CD4-positive, alpha-beta T cell treated with Interleukin-4 for 4 hours (primary cell): ENCODE data around the gene ZNF621.
"Not testable (repeated sequence)": the region's sequence is repeated elsewhere in the genome, so short reads cannot be mapped to it uniquely, and the experiment has no call there.

Experiments
- DNase-seq: peaks from one replicate; pipeline ENCODE4 v3.0.0-alpha.2; 2020

The ZNF621 gene

DNA sequence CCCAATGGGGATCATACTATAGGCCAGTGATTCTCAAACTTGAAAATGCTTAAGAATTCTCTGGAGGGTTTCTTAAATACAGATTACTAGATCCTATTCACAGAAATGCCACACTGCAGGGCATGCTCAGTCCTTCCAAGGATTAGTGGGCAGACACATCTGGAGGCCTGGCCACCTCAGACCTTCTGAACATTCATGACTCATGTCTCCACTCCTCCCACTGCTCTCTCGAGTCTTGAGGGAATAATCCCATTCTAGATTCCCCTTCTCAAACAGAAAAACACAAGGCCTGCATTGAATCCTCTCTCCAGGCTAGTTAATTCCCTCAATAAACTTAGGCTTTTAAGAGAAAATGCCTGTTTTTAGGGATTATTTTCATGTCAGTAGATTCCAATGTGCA lies 22.1 kb downstream of the ZNF621 start:
- no peak for DNase-seq

DNA sequence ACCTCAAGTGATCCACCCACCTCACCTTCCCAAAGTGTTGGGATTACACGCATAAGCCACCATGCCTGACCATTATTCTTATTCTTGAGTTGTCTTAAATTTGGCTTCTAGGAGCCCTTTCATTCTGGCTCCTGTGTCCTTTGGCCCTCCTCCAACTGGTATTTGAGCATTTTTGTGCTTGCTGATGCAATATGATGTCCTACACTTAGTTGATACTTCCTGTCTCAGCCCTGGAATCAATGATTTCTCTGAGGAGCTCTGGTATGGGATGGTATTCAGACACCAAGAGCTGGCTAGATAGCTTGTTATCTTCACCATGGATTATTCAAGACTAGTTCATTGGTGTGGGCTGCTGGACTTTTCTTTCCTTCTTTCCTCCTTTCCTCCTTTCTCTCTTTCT lies 25.4 kb downstream of the ZNF621 start:
- no peak for DNase-seq

DNA sequence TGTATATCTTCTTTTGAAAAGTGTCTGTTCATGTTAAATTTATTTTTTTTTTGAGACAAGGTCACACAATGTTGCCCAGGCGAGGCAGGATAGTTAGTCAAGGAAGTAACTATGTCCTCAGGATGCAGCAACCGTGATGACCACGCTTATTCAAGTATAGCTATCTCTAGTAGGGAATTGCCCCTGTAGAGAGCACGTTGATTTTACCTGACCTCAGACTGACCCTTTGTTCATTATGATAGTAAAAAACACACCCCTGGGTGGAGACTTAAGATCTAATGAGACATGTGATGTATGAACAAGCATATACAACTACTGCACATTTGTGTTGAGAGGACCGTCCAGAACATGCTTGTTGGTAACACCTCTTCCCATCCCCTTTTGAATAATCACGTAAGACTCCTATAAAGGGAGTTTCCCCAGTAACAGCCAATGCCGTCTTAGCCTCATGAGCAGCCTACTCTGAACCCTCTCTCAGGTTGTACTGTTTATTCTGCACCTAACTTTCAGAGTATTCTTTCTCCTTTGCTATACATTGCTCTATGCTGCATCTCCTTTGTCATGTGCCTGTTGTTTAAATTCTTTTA lies 32.9 kb downstream of the ZNF621 start:
- DNase-seq: no peak

DNA sequence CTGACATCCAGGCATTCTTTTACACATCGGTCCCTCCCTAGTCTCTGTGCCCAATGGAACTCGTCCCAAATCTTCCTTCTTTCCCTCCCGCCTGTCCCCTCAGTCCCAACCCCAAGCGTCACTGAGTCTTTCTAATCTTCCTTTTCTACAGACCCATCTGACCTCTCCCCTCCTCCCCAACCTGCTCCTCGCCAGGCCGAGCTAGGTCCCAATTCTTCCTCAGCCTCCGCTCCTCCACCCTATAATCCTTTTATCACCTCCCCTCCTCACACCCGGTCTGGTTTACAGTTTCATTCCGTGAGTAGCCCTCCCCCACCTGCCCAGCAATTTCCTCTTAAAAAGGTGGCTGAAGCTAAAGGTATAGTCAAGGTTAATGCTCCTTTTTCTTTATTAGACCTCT lies 37.7 kb downstream of the ZNF621 start:
- not testable (repeated sequence) for DNase-seq

DNA sequence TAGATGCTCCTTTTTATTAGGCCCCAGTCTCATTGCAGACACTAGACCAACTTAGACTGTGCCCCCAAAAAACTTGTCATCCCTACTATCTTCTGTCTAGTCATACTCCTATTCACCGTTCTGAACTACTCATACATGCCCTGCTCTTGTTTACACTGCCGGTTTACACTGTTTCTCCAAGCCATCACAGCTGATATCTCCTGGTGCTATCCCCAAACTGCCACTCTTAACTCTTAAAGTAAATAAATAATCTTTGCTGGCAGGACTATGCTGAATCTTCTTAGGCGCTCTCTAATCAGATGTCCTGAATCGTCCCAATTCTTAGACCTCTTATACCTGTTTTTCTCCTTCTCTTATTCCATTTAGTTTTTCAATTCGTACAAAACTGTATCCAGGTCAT lies 40.9 kb downstream of the ZNF621 start:
- DNase-seq: not testable (repeated sequence)

DNA sequence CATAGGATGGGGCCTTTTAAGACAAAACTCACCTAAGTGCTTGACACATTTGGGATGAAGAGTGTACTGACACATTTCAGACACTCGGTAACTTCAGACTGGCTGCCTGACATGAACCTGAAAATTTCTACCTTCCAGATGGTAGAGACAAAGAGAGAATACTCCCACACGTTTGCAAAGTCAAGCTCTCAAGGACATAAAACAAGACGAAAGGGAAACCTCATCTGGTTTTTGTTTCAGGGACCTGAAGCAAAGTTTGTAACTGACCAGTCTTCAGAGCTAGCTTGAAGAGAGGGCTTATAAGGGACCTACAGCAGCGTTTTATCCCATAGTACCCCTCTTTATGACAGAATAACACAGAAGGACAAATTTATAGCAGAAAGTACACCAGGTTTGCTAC lies 41.9 kb downstream of the ZNF621 start:
- DNase-seq: no peak

DNA sequence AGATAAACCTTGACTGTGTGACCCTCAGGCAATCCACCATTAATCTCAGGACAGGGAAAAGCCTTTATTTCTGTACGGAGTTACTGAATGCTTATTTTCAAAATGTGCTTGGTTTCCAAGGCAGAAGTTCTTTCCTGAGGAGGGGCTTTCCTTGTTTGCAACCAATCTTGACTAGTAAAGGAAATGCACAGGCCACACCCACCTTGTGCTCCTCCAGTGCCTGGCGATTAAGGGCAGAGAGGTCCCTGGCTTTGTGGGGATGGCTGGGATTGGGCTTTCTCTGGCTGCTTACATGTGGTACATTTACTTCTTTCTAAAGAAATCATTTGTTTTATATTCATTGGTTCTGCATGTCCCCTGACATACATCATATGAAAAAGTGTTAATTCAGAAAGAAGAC lies 47.8 kb downstream of the ZNF621 start:
- no peak for DNase-seq

DNA sequence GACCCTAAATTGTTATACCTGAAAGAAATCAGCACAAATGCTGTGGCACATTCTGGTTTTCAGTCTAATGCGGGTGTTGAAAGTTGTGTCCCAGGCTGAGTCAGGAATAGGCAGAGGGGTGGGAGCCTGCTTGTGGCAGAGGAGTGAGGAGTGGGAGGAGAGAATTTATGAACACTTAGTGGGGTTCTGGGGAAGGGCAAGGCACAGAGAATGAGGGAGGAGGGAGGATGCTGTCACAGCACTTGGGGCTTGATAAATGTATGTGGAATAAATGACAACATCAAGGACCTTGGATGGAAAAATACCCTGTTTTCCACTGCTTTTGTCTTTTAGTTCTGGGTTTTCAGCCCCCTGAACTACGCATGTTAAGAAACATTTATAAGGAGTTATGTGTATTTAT lies 49.3 kb downstream of the ZNF621 start:
- no peak for DNase-seq

DNA sequence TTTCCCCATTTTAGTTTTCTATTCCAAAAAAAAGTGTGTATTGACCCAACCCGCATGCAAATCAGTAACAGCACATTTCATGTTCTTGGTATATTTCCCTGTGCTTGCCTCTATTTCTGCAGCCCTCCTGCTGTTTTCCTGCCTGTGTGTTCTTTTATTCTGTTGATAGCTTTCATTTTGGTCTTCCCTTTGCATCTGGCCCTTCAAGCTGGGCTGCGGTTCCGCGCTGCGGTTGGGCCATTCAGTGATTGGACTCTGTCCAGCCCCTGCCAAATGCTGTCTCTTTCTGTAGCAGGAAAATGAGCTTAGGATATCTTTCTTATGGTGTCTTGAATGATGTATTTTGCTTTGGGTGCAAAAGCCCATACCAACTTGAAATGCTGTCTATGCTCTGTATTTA lies 49.9 kb downstream of the ZNF621 start:
- DNase-seq: no peak

DNA sequence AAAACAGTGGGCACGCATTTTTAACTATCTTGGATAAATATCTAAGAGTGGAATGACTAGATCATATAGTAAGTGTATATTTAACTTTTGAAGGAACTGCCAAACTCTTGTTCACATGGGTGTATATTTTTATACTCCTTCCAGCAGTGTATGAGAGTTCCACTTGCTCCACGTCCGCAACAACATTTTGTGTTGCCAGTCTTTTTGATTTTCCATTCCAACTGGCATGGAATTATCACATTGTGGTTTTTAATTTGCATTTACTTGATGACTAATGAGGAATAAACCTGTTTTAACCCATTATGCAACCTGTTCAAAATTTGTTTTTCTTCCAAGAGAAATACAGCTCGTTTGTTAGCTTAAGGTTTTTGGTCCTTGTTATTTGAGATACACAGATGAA lies 51.6 kb downstream of the ZNF621 start:
- no peak for DNase-seq

DNA sequence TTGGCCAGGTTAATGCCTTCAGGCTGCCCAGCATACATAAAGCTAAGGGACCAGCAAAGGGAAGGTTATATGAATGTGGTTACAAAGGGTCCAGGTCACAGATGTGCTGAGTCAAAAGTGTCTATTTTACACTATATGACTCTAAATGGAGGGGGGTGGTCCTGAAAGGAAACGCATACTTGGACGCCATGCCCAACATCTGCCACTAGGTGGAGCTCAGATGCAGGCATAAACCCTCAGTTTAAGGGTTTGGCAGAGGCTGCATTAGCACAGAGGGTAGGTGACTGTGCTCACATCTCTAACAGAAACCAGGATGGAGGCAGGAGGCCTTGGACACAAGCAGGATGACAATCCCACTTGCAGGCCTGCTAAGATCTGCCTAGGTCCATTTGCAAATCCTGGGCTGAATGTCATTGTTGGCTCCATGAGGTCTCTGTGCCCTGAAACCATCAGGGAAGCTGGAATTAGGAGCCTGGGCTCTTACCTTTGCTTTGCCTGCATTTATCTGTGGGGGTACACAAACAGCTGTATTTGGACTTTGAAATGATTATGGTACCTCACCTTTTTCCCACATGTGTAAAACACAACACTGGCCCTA lies 55.8 kb downstream of the ZNF621 start:
- peak; percentile 62 for DNase-seq

DNA sequence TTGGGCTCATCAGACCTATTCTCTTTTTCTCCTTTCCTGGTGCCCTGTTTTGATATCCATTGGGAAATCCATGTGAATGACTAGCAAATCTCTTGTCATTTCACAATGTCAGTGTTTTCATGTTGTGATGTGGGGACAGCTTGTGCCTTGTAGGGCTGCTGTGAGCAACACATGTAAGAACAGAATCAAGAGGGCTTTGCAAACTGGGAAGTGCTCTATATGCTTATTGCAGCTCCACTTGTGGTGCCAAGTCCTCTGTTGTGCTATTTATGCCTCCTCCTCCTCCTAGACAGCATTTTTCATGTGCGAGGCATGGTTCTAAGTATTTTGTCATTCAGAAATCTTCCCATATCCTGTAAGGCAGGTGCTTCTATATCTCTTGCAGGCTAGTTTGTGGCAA lies 56.4 kb downstream of the ZNF621 start:
- no peak for DNase-seq

DNA sequence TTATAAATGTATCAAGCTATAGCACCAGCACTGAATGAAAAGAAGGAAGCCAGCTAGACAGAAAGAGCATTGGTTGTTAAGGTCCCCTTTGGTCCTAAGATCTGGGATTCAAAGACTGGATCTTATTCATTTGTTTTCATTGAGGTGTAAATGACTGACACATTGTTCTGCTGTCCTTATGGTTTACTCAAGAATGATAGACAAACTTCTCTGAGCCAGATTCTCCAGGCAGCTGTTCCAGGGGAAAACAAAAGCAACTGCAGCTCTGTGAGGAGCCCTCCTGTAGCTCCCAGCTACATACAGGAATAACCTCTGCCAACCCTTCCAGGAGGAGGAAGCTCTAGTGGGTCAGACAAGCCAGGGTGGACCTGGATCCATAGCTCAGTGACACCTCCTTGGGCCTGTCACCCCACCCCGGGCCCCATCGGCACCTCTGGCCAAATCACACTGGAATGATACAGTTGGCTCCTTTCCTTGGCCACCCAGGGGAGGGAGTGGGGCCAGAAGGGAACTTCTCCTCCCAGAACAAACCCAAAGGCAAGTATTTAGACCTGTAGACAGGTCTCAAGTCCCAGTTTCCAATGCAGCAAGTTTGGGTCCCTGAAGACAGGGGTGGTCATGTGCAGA lies 57.8 kb downstream of the ZNF621 start:
- DNase-seq: no peak

DNA sequence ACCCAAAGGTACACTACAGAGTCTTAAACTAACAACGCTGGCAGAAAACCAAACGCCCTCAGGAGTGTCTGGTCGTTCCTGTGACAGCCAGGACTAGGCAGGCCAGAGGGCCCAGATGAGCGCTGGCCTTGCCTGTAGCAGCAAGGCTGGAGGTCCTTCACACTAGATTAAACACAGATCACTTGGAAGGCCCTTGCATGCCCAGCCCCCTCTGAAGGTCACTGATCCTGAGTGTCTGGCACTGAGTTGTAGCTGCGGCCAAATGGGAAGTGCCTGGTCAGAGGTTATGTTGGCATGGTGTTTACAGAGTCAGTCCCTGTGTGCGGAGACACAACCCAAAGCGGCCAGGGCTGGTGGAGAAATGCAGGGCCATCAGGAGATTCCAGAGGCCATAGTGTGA lies 58.9 kb downstream of the ZNF621 start:
- no peak for DNase-seq

DNA sequence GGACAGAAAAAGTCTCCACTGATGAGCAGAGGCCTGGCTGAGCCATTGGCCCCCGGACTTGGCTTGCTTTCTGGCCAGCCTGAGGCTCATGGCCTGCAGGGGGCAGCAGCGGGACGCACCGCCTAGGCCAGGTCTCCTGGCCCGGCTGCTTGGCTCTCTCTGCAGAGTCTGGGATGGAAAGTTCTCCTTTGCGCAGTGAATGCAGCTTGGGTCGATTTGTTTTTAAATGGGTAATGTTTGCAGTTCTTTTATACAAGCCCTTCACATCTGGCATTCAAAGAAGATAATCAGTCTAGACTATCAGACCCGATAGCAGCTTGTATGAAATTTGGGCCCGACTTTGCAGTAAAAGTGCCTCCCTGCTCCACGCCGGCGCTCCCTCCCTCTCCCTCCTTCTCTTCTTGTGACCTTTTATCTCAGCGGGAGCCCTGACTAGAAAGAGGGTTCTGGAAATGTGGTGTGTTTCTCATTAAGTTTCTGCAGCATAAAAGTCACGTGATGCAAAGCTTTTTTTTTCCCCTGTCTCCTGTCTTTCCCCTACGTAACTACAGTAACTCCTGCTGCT lies 59.9 kb downstream of the ZNF621 start:
- peak; percentile 47 for DNase-seq

DNA sequence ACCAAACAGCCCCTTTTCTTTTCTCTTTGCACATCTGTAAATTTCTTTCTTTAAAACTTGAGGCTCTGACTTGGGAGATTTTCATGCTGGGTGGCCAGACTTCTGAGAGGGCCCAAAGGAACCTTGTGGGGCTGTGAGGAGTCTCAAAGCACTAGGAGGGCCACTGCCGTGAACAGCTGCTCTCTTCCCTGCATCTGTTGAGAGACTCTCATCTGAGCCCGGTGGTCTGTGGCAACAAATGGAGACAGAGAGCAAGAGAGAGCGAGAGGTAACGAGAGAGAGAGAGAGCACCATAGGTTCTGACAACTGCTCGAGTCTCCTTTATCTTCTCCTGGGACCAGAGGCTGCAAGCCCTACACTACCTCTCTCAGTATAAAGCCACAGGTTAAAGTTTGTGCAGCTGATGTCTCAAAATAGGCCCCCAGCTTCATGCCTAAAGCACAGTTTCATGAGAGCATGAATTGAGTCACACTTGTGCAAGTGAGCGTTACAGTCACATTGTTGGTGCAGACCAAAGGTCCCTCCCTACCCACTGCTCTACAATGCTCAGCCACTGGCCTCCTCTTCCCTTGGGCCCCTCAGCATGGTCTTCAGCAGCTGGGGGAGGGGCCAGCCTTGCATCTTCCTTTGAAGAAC lies 60.7 kb downstream of the ZNF621 start:
- DNase-seq: no peak

DNA sequence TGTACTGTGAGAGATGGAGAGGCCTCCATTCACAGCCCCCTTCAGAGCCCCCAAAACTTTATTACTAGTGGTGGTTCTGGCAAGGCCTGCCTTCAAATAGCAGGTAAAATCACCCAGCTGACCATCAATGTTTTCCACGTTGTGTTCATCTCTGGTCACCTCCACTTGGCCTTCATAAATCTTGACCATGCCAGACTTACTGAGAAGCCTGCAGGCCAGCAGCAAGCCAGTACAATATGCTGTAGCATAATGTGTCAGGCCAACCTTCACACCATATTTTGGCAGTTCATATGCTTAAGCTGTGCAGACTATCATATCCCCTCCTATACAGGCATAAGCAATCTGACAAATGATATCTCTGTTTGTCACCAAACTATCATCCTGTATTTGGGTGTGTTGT lies 62.1 kb downstream of the ZNF621 start:
- DNase-seq: no peak

DNA sequence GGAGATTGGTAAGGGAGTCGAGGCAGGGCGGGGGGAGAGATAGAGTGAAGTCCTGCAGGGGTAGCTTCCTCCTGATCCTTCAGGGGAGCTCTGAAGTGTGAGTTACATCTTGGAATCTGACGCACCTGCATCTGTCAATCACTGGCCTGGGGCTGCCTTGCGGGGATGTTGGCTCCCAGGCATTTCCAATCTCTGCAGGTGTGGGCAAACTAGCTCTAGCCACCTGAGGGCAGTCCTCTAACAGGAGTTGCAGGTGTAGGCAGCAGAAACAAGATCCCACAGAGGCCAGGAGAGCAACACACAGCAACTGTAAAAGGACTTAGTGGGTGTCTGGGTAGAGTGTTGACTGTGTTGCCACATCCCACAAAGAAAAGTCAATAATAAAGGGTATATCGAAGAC lies 63.6 kb downstream of the ZNF621 start:
- no peak for DNase-seq
